Sigmoid colon (tissue), 7 donors: Measurements from ENCODE around the gene PPP1R15B. TPM values are rescaled to one million over a fixed set of nuclear protein-coding genes. Genes with fewer than 3 reads are reported as not detected.
A peak's percentile ranks its signal among the peaks of the same experiment; 100 is the strongest.

Experiments used
- DNase-seq: peaks from one replicate; pipeline ENCODE4 v3.0.0-alpha.2; 2019
- H3K27ac ChIP-seq, 4 donors: fragments of 200-600 bp; sonication (generic); one replicate each; pipeline ENCODE4 v1.5.1; 2016 to 2019; ENCODE audit warnings: mild to moderate bottlenecking in 1 of 4
- H3K27me3 ChIP-seq, 3 donors: fragments of 200-600 bp; sonication (generic); one replicate each; pipeline ENCODE4 v1.5.1; 2019; ENCODE audit warnings: mild to moderate bottlenecking in 1 of 3
- H3K36me3 ChIP-seq, 4 donors: fragments of 200-600 bp; sonication (generic); one replicate each; pipeline ENCODE4 v1.5.1; 2016 to 2019
- H3K4me1 ChIP-seq, 4 donors: fragments of 200-600 bp; sonication (generic); one replicate each; pipeline ENCODE4 v1.5.1; 2017 to 2019
- H3K4me3 ChIP-seq, 4 donors: fragments of 200-600 bp; sonication (generic); one replicate each; pipeline ENCODE4 v1.5.1; 2017 to 2019; ENCODE audit warnings: mild to moderate bottlenecking in 2 of 4, moderate library complexity in 1 of 4
- H3K9me3 ChIP-seq, 4 donors: fragments of 200-600 bp in 3 of 4; sonication (generic) in 3 of 4; one replicate each; pipeline versions ENCODE4 v1.5.1 to v1.6.1; 2013 to 2019
- EP300 ChIP-seq, 4 donors: sonication (generic); formaldehyde crosslinking; IDR thresholded peaks; one replicate each; pipeline ENCODE4 v1.6.1; 2017; ENCODE audit warnings: antibody characterized with exemption in 4 of 4
- POLR2A ChIP-seq, 2 donors: fragments of 450-650 bp; IDR thresholded peaks; one replicate each; pipeline ENCODE4 v1.6.1; 2016; ENCODE audit warnings: antibody characterized with exemption in 2 of 2, mild to moderate bottlenecking in 2 of 2, moderate library complexity in 2 of 2
- POLR2AphosphoS5 ChIP-seq, 4 donors: sonication (generic); formaldehyde crosslinking; IDR thresholded peaks; one replicate each; pipeline ENCODE4 v1.6.1; 2017; ENCODE audit warnings: antibody characterized with exemption in 4 of 4
- WGBS, 2 donors: extraction: QIAGEN DNeasy Blood & Tissue Kit; methylation state at CpG; one replicate each; pipeline ENCODE4 v1.1.7; 2013; 5-methylcytosine and 5-hydroxymethylcytosine counted together
- intact Hi-C: fragments of 100-400 bp; cut with DNase I; formaldehyde crosslinking; loops from one replicate; pipeline ENCODE4 v1.15.1; 2023
- polyA plus RNA-seq, 3 donors: library from polyadenylated mRNA; stranded (reverse); fragments of 200-250 nt; gene quantifications; one replicate each; pipeline ENCODE4 v1.2.3, GENCODE V29; 2013
- total RNA-seq, 4 donors: library from RNA; depleted of rRNA; stranded (reverse); fragments of >200 nt; gene quantifications; one replicate each; pipeline ENCODE4 v1.1.0, GENCODE V29; 2016
- TF ChIP-seq, protein P1 (sequence below), 4 experiments: fragments of 450-650 bp in 3 of 4; fragments of 200-600 bp in 1 of 4; IDR thresholded peaks; one replicate each; pipeline ENCODE4 v1.5.1; 2016 to 2019; ENCODE audit warnings: antibody characterized with exemption in 4 of 4, mild to moderate bottlenecking in 3 of 4, moderate library complexity in 2 of 4
- donor health status: healthy with polysubstance abuse.
- donor health status: Bipolar disorder and iron deficiency.
- donor health status: healthy.

The PPP1R15B gene
- total and polyA plus RNA-seq, 7 donors: 9.0 to 44.7 (median 40.0) TPM

DNA sequence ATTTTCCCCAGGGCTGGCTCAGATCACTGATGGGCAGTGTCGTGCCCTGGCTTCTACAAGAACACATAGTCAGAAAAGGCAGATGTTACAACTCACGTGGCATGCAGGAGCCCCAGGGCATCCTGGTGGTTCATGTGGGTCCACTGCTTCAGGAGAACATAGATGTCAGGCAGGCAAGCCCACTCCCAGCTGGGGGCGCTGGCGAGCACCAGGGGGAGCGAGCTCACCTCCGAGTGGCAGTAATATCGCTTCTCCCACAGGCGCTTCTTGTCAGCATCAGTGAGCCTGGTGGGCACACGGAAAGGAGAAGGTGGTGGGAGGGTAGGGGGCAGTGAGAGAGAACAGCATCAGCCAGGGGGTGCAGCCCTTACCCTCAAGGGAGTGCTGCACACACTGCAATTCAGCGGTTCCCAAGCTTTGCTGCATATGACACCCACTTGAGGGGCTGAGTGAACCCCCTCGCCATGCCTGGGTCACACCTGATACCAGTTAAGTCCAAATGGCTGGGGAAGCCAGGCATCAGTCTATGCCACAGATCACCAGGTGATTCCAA lies 34.3 kb upstream of the PPP1R15B start:
- no peak overlapping the region for H3K4me3 ChIP-seq
- no peaks in the 10 kb centered on the region for H3K9me3 ChIP-seq
- 44 to 63% methylated on average over 11 of the region's 11 CpGs for WGBS, 2 donors
- H3K4me1 ChIP-seq: peaks cover 0 to 23% (median 15%) of the 10 kb centered on the region in 4 donors
- intact Hi-C loops: loop anchor here (1.0 to 2.0 kb wide), 2 partner anchors 49 to 57 kb away; partner anchors contain the start of gene PIK3C2B
- TF ChIP-seq, protein P1, sequence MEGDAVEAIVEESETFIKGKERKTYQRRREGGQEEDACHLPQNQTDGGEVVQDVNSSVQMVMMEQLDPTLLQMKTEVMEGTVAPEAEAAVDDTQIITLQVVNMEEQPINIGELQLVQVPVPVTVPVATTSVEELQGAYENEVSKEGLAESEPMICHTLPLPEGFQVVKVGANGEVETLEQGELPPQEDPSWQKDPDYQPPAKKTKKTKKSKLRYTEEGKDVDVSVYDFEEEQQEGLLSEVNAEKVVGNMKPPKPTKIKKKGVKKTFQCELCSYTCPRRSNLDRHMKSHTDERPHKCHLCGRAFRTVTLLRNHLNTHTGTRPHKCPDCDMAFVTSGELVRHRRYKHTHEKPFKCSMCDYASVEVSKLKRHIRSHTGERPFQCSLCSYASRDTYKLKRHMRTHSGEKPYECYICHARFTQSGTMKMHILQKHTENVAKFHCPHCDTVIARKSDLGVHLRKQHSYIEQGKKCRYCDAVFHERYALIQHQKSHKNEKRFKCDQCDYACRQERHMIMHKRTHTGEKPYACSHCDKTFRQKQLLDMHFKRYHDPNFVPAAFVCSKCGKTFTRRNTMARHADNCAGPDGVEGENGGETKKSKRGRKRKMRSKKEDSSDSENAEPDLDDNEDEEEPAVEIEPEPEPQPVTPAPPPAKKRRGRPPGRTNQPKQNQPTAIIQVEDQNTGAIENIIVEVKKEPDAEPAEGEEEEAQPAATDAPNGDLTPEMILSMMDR (IDR thresholded peaks at IDR 0.05): no peak
- TF ChIP-seq EP300 (IDR thresholded peaks at IDR 0.05): no peak
- no peak for TF ChIP-seq POLR2A (IDR thresholded peaks at IDR 0.05)
- no peak for TF ChIP-seq POLR2AphosphoS5 (IDR thresholded peaks at IDR 0.05)
- no peak for DNase-seq
- H3K27me3 ChIP-seq: no peaks in the 10 kb centered on the region
- H3K36me3 ChIP-seq: peaks cover 12 to 83% (median 40%) of the 10 kb centered on the region in 4 donors
- H3K27ac ChIP-seq: peak overlapping the region in 2 of 4 donors; percentile 47 to 65

DNA sequence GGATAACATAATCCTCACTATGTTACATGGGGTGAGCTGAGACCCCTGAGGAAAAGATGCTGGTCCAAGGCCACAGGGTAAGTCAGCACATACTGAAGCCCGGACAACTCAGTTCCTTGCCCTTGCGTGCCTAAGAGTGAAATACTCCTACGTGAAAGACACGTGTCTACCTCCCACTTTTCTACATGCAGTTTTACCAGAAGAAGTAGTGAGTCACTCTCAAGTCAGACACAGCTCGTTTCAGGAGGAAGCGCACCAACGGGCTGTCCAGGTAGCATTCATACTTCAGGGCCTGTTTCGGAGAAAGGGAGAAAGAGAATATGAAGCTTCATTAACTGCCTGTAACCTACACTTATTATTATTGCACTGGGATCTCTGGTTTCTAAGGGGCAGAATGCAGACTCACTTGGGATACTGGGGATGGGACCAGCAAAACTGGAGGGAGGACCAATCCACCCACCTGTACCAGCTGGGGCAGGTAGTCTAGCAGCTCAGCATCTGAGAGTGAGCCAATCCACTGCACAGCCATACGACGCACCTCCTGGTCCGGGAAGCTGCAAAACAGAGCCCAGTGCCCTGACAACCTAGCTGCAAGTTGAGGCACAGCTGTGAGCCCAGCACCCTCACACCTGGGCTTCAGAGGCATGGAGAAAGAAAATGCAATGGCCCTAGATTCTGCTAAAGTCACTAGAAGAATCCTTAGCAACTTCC lies 32.4 kb upstream of the PPP1R15B start:
- intact Hi-C loops: no loop called here
- TF ChIP-seq POLR2A (IDR thresholded peaks at IDR 0.05): no peak
- no peak for TF ChIP-seq EP300 (IDR thresholded peaks at IDR 0.05)
- TF ChIP-seq, protein P1 (IDR thresholded peaks at IDR 0.05): no peak
- TF ChIP-seq POLR2AphosphoS5 (IDR thresholded peaks at IDR 0.05): no peak
- 81 to 82% methylated on average over 11 of the region's 11 CpGs for WGBS, 2 donors
- peaks cover 3 to 67% (median 32%) of the 10 kb centered on the region in 4 donors for H3K36me3 ChIP-seq
- no peak overlapping the region for H3K4me3 ChIP-seq
- peaks cover 0 to 41% (median 28%) of the 10 kb centered on the region in 4 donors for H3K4me1 ChIP-seq
- no peak for DNase-seq
- peak overlapping the region in 2 of 4 donors; percentile 89 to 91 for H3K27ac ChIP-seq
- no peaks in the 10 kb centered on the region for H3K9me3 ChIP-seq
- no peaks in the 10 kb centered on the region for H3K27me3 ChIP-seq

DNA sequence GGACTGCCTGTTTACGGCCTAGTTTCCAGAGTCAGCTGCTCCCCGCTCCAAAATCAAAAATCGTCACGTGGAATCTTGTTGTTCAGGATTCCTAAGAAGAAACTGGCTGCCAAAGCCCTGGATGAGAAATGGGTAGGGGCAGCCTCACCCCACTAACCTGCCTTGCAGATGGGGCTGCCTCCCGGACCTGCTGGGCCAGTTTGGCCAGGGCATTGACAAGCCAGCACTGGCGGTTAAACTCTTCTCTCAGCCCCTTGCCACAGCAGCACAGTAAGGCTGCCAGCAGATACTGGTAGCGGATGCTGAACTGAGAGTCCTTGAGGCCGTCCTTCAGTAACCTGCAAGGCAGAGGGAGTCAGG lies 31.6 kb upstream of the PPP1R15B start:
- Histone ChIP-seq H3K27me3 (no peaks in the 10 kb centered on the region), H3K9me3 (no peaks in the 10 kb centered on the region), H3K4me1 (peaks cover 0 to 47% (median 34%) of the 10 kb centered on the region in 4 donors), H3K27ac (peak overlapping the region; percentile 20 to 91 (median 88)), H3K4me3 (no peak overlapping the region), H3K36me3 (peaks cover 0 to 59% (median 28%) of the 10 kb centered on the region in 4 donors)
- WGBS, 2 donors: 81 to 91% methylated on average over 8 of the region's 8 CpGs
- intact Hi-C loops: no loop called here
- TF ChIP-seq EP300 (IDR thresholded peaks at IDR 0.05) (no peak), POLR2A (IDR thresholded peaks at IDR 0.05) (no peak), POLR2AphosphoS5 (IDR thresholded peaks at IDR 0.05) (no peak)
- no peak for DNase-seq

DNA sequence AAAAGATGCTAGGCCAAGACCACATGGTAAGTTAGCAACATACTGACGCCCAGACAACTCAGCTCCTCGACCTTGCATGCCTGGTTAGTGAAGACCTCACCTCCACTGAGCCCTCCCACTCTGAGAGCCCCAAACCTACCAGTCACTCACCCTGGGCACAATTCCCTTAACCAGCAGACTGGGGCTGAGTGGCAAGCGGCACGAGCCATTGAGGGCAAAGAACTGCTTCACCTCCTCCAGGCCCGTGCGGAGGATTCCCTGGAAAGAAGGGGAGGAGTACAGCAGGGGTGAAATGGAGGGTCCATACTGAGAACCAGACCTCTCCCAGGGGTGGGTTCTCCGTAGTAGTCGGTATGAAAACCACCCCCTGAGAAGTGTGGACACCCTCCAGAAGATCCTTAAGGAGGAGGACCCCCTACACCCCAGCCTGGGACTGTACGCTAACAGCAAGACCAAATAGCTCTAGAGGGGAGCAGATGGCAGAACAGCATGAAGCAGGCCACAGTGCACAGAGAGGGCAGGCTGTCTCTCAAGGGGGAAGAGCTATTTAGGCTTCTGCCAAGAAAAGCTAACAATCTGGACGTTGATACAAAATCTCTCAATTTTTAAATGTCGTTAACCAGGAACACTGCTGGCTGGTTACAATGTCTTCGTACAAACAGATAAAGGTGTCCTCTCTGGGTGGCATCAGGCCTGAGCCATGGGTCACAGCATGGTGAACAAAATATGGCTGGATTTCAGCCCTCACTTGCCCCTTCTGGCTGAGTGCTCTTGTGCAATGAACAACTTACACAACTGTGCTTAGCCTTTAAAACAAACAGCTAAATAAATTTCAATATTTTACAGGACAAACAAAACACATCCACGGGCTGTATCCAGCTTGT lies 31.0 kb upstream of the PPP1R15B start:
- Histone ChIP-seq H3K36me3 (peaks cover 0 to 54% (median 27%) of the 10 kb centered on the region in 4 donors), H3K27me3 (no peaks in the 10 kb centered on the region), H3K4me1 (peaks cover 0 to 53% (median 40%) of the 10 kb centered on the region in 4 donors), H3K4me3 (no peak overlapping the region), H3K9me3 (no peaks in the 10 kb centered on the region), H3K27ac (peak overlapping the region; percentile 20 to 91 (median 88))
- intact Hi-C loops: no loop called here
- TF ChIP-seq POLR2A (IDR thresholded peaks at IDR 0.05) (no peak), POLR2AphosphoS5 (IDR thresholded peaks at IDR 0.05) (no peak), EP300 (IDR thresholded peaks at IDR 0.05) (no peak)
- TF ChIP-seq, protein P1 (IDR thresholded peaks at IDR 0.05): no peak
- DNase-seq: no peak
- WGBS, 2 donors: 91 to 93% methylated on average over 13 of the region's 13 CpGs
